Duodenal mucosa (tissue), 2 donors: ENCODE measurements around the gene KLK15.
A peak's percentile ranks its signal among the peaks of the same experiment; 100 is the strongest.

Source experiments
- H3K27ac ChIP-seq: one replicate; pipeline ENCODE4 v1.7.0; 2013; ENCODE audit warnings: low read depth, low read length
- H3K27me3 ChIP-seq, 2 donors: one replicate each; pipeline ENCODE4 v1.7.0; 2013; ENCODE audit warnings: low read length in 2 of 2, control low read depth in 1 of 2; ENCODE audit not compliant: insufficient read depth in 2 of 2, control insufficient read depth in 1 of 2
- H3K36me3 ChIP-seq, 2 donors: one replicate each; pipeline ENCODE4 v1.7.0; 2013; ENCODE audit warnings: low read length in 2 of 2, control low read depth in 1 of 2; ENCODE audit not compliant: insufficient read depth in 2 of 2, control insufficient read depth in 1 of 2
- H3K4me1 ChIP-seq, 2 donors: one replicate each; pipeline ENCODE4 v1.7.0; 2013; ENCODE audit warnings: low read length in 2 of 2, control low read depth in 1 of 2; ENCODE audit not compliant: insufficient read depth in 2 of 2, control insufficient read depth in 1 of 2
- H3K4me3 ChIP-seq, 2 donors: one replicate each; pipeline ENCODE4 v1.7.0; 2013; ENCODE audit warnings: low read length in 2 of 2, low read depth in 1 of 2
- H3K9ac ChIP-seq, 2 donors: one replicate each; pipeline ENCODE4 v1.7.0; 2013; ENCODE audit warnings: low read length in 2 of 2, low read depth in 1 of 2
- H3K9me3 ChIP-seq, 2 donors: one replicate each; pipeline ENCODE4 v1.7.0; 2013; ENCODE audit warnings: low read length in 2 of 2, control low read depth in 1 of 2; ENCODE audit not compliant: control insufficient read depth in 1 of 2

KLK15 gene

DNA sequence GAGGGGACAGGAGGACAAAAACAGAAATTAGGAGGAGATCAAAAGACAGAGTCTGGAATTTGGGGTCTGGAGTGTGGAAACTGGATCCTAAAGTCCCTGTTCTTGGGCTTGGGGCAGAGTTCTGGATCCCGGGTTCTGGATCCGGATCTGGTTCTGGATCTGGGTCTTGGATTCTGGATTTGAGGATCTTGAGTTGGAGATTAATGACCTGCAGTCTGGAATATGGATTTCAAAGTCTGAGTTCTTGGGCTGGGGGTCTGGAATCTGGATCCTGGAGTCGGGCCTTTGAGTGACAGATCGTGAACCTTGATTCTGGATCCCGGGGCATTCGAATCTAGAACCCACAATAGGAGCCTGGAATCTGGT, 411 bp upstream of the KLK15 start:
- Histone ChIP-seq H3K27me3 (no peaks in the 10 kb centered on the region), H3K9ac (no peak overlapping the region), H3K9me3 (no peaks in the 10 kb centered on the region), H3K36me3 (no peaks in the 10 kb centered on the region), H3K4me1 (peaks cover 6 to 17% of the 10 kb centered on the region in 2 donors), H3K27ac (no peak overlapping the region), H3K4me3 (no peak overlapping the region)

DNA sequence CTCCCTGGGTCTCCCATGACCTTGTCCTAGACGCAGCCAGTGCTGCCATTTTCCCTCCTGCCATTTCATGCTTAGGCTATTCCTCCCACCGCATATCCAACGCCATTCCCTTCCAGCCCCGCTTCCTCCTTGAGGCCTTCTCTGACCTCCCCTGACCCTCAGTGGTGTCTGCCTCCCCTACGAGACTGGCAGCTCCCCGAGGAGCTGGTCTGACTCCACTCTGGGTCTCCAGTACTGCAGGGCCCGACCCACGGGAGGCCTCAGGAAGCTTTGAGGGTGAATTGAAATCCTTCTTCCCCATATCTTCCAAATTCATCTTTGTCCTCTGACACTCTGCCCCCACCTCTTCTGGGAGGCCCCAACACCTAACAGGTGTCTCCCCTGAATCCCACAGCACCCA, 708 bp downstream of the KLK15 start:
- Histone ChIP-seq H3K4me1 (peaks cover 6 to 17% of the 10 kb centered on the region in 2 donors), H3K27me3 (peaks cover 0 to 4% of the 10 kb centered on the region in 2 donors), H3K9ac (no peak overlapping the region), H3K27ac (no peak overlapping the region), H3K4me3 (no peak overlapping the region), H3K9me3 (no peaks in the 10 kb centered on the region), H3K36me3 (no peaks in the 10 kb centered on the region)

DNA sequence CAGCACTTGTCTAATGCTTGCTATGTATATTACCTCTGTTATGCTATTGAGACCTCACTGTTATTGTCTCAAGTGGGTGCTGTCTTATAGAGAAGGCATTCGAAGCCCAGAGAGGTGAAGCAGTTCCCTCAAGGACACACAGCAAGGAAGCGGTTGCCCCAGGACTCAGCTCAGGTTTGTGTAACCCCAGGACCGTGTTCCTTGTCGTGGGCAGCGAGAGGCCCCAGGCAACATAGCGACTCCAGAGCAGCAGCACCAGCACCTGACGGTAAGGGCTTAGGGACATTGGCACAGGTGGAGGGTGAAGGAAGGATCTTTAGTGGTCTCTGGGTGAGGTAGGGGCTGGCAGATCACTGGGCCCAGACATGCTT, 2.4 kb downstream of the KLK15 start:
- H3K4me3 ChIP-seq: no peak overlapping the region
- H3K36me3 ChIP-seq: no peaks in the 10 kb centered on the region
- H3K27ac ChIP-seq: no peak overlapping the region
- H3K9ac ChIP-seq: no peak overlapping the region
- H3K9me3 ChIP-seq: no peaks in the 10 kb centered on the region
- peaks cover 6 to 10% of the 10 kb centered on the region in 2 donors for H3K4me1 ChIP-seq
- H3K27me3 ChIP-seq: peaks cover 0 to 4% of the 10 kb centered on the region in 2 donors

DNA sequence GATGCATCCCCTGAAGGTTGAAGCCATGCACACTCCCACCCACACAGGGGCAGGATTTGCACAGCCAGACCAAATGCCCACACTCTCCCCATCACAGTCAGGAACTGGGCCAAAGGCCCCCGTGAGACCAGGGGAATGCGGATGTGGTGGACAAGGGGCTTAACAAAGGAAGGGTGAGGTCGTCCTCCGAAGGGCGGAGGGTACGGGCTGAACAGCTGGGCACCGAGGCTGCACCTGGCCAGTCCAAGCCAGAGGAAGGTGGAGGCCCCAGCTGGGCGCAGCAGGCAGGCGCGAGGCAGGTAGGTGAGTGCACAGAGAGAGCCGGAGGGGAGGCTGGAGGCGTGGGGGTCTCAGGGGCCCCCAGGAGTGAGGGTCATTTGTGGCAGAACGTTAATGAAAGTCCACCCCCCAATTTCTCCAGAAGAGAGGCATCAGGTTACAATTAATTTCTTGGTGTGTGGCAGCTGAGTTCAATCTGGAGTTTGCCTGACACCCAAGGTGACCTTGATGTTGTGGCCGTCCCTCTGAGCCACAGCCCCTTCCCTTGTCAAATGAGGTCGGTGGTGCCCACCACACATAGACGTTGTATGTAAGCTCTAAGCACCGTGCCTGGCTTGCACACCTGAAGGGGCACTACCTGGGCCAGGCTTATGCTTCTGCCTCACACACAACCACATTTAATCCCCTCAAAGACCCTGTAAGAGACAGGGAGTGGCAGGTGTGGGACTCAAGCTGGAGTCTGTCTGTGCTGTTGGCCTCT, 2.9 kb downstream of the KLK15 start:
- no peaks in the 10 kb centered on the region for H3K36me3 ChIP-seq
- H3K4me1 ChIP-seq: peaks cover 4 to 6% of the 10 kb centered on the region in 2 donors
- H3K9me3 ChIP-seq: no peaks in the 10 kb centered on the region
- peaks cover 0 to 4% of the 10 kb centered on the region in 2 donors for H3K27me3 ChIP-seq
- no peak overlapping the region for H3K27ac ChIP-seq
- no peak overlapping the region for H3K4me3 ChIP-seq
- no peak overlapping the region for H3K9ac ChIP-seq

DNA sequence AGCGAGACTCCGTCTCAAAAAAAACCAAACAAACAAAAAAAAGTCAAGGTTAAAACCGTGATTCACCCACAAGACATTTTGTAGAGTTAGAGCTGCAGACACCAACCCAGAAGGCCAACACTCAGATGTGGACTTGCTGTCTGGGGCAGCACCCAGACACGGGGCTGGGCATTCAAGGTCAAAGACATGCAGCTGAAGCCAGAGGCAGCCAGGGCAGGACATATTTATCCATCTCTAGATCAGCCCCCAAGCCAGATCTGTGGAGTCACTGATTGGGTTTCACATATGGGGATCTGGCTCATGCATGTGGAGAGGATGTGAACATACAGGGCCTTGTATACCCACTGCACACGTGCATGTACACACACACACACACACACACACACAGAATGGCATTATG, 3.6 kb downstream of the KLK15 start:
- Histone ChIP-seq H3K36me3 (no peaks in the 10 kb centered on the region), H3K9ac (no peak overlapping the region), H3K4me1 (no peaks in the 10 kb centered on the region), H3K9me3 (no peaks in the 10 kb centered on the region), H3K4me3 (no peak overlapping the region), H3K27ac (no peak overlapping the region), H3K27me3 (peaks cover 0 to 4% of the 10 kb centered on the region in 2 donors)

DNA sequence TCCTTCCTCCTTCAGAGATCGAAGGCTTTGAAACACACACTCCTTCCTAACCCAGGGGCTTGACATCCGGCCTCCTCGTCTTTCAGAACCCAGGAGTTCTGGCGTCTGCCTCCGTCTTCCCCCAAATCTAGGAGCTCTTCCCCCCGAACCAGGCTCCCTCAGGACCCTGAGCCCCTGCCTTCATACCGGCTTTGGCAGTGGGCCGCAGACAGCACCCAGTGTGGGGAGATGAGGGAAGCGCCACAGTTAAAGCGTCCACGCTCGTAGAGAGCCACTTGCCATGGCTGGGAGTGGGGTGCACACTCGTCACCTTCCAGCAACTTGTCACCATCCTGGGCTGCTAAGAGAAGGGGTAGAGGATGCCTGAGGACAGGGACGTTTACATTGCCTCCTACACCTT, 5.9 kb downstream of the KLK15 start:
- peaks cover 17 to 20% of the 10 kb centered on the region in 2 donors for H3K4me1 ChIP-seq
- H3K27me3 ChIP-seq: peaks cover 0 to 4% of the 10 kb centered on the region in 2 donors
- H3K9ac ChIP-seq: no peak overlapping the region
- no peaks in the 10 kb centered on the region for H3K36me3 ChIP-seq
- H3K9me3 ChIP-seq: no peaks in the 10 kb centered on the region
- no peak overlapping the region for H3K4me3 ChIP-seq
- H3K27ac ChIP-seq: no peak overlapping the region

DNA sequence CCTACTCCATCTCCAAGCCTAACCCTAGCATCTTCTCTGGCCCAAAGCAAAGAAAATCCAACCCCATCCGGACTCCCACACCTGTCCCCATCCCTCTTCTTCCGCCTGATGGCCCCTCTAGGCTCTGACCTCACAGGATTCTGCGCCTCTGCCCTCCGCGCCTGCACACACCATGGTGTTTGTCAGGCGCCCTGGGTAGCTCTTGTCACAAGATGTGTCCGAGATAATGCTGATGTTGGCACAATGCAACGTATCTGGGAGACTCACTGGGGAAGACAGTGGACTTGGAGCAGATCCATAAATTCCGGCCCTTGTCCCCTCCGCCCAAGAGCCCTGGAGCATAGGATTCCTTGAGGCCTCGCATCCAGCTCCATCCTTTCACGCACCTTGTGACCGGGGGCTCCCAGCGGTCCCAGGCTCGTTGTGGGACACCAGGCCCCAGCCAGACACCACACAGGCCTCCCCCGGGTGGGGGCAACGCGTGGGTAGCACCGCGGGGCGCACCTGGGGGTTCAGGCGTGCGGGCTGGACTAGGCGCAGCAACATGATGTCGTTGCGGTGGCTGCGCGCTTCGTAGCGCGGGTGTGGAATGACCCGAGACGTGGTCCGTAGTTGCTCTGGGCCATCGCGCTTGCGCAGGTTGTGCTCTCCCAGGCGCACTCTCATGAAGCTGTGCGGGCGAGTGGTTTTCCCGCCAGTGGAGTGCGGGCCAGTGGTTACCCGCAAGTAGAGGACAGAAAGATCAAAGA, 6.7 kb downstream of the KLK15 start:
- Histone ChIP-seq H3K36me3 (no peaks in the 10 kb centered on the region), H3K9ac (no peak overlapping the region), H3K4me3 (no peak overlapping the region), H3K9me3 (no peaks in the 10 kb centered on the region), H3K27me3 (peaks cover 4% of the 10 kb centered on the region in 2 donors), H3K4me1 (peaks cover 24 to 25% of the 10 kb centered on the region in 2 donors), H3K27ac (no peak overlapping the region)

DNA sequence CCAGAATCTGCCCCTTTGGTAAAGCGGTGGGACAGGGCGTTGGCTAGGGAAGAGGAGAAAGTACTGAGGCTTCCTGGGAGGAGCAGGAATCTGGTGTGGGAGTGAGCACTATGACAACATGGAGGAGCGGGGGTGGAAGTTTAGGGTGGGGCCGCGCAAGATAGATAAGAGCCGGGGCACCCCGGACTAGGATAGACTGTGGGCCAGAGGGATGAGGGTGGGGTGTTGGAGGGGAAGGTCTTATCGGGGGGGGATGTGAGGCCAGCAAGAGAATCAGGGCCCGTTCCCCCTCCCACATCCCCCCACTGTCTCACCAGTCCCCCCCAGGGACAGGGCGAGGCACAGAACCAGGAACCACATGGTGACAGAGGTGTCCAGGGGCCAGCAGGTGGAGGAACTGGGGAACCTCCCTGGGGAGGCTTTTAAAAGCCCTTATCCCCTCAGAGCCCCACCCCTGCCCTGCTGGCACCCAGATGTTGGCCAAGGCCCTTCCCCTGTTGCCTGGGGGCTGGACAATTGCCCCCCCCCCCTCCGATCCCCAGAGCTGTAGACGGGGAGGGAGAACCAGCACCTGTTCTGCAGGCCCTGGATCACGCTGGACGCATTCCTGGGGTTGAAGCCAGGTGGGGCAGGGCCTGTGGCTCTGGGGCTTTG, 9.9 kb downstream of the KLK15 start, which contains the start of gene KLK1:
TSS of gene KLK1 (minus strand) at position 399 of the 654 bp plus-strand sequence. CDS start at position 360, 39 bp downstream.
- Histone ChIP-seq H3K27ac (no peak within 1 kb of the TSS), H3K9ac (peak within 1 kb of the TSS in 1 of 2 donors; percentile 18), H3K27me3 (peaks cover 12 to 16% of the 10 kb centered on the region in 2 donors)

DNA sequence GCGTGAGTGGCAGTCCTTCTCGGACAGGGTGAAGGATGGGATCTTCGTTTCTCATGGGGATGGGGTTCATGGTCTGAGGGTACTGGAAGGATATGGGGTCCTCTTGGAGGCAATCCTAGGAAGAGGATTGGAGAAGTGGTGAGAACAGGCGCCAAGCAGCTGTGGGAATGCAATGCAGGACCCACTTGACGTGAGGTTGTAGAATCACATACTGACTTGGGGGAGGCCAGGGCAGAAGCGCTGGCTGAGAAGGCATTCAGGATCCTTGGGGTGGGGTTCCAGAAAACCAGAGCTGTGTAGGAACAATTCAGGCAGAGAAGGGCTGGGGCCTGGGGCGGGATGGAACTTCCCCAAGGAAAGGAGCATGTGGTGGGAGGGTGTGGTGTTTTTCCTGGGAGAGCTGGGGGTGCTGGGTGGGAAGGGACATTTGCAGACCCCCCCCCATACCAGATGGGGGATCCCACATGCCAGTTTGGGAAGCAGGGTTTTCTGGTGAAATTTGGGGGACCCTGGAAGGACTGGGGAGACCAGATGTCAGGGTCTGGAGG, 10.6 kb downstream of the KLK15 start:
- Histone ChIP-seq H3K27ac (no peak overlapping the region), H3K4me1 (peaks cover 31 to 55% of the 10 kb centered on the region in 2 donors), H3K4me3 (no peak overlapping the region), H3K27me3 (peaks cover 13 to 16% of the 10 kb centered on the region in 2 donors), H3K36me3 (no peaks in the 10 kb centered on the region), H3K9me3 (no peaks in the 10 kb centered on the region), H3K9ac (no peak overlapping the region)

More for the DNA sequence above, 9.9 kb downstream of the KLK15 start, which contains the start of gene KLK1:
- Histone ChIP-seq H3K9me3 (no peaks in the 10 kb centered on the region), H3K36me3 (no peaks in the 10 kb centered on the region), H3K4me1 (peaks cover 31 to 49% of the 10 kb centered on the region in 2 donors), H3K4me3 (no peak within 1 kb of the TSS)
